ENCODE measurements around the gene ID1. TPM values are rescaled to one million over a fixed set of nuclear protein-coding genes. Genes with fewer than 3 reads are reported as not detected.

ID1 gene
- total RNA-seq: 150 and 254 TPM in 2 replicates

GRCh38 chr20:31605031-31605901, at the start of gene ID1:
TSS of gene ID1 (plus strand) at chr20:31605289. CDS start at chr20:31605388, 99 bp downstream.

GRCh38 chr20:31637660-31638059, 32.6 kb downstream of the ID1 start, which contains the start of gene COX4I2:
TSS of gene COX4I2 (plus strand) at chr20:31637912. CDS start at chr20:31639018, 1,106 bp downstream.

Other genes starting within 250 kb of the ID1 start
- not detected in 2 replicates for gene DEFB118, start 236.7 kb upstream of the ID1 start, total RNA-seq
- not detected in 2 replicates for gene DEFB119, start 214.7 kb upstream of the ID1 start, total RNA-seq
- gene DEFB121, start 199.1 kb upstream of the ID1 start, total RNA-seq: not detected in 2 replicates
- not detected in 2 replicates for gene DEFB123, start 164.7 kb upstream of the ID1 start, total RNA-seq
- 2.1 TPM in 1 of 2 replicates, not detected in the other for gene DEFB124, start 130.2 kb upstream of the ID1 start, total RNA-seq
- gene REM1, start 130.0 kb upstream of the ID1 start, total RNA-seq: 1.1 and 4.1 TPM in 2 replicates
- 80.9 and 109 TPM in 2 replicates for gene HM13, start 90.8 kb upstream of the ID1 start, total RNA-seq
- gene COX4I2, start 32.6 kb downstream of the ID1 start, total RNA-seq: 0.23 TPM in 1 of 2 replicates, not detected in the other
- gene BCL2L1, start 117.6 kb downstream of the ID1 start, total RNA-seq: 50.5 and 86.2 TPM in 2 replicates
- gene TPX2, start 134.0 kb downstream of the ID1 start, total RNA-seq: 6.3 and 7.5 TPM in 2 replicates
- not detected in 2 replicates for gene MYLK2, start 214.1 kb downstream of the ID1 start, total RNA-seq
- gene FOXS1, start 240.3 kb downstream of the ID1 start, total RNA-seq: 1.1 TPM in 1 of 2 replicates, not detected in the other